Activated CD8-positive, alpha-beta memory T cell treated with anti-CD3 and anti-CD28 coated beads for 4 hours (primary cell): ENCODE results near the gene PLA2G4D.

ENCODE experiments used
- DNase-seq, 2 donors: peaks; one replicate each; pipeline ENCODE4 v3.0.0-alpha.2; 2020; ENCODE audit warnings: low read depth in 2 of 2

The PLA2G4D gene

DNA sequence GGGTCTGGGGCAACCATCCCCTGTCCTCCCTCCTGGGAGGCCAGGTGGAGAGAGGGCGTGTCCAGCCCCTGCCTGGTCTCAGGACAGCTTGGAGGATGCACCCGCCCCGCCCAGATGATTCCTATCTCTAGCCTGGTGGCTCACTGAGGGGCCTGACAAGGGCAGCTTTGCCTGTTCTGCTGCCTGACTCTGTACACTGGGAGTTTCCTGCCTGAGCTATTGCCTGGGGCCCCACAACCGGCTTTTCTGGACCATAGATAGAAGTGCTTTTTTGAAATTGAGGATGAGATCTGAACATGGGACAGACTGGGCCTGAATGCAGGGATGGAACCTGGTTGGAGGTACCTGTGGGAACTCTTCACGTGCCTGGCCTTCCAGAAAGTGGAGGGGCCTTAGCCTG, 72.8 kb downstream of the PLA2G4D start:
- DNase-seq = no peak

DNA sequence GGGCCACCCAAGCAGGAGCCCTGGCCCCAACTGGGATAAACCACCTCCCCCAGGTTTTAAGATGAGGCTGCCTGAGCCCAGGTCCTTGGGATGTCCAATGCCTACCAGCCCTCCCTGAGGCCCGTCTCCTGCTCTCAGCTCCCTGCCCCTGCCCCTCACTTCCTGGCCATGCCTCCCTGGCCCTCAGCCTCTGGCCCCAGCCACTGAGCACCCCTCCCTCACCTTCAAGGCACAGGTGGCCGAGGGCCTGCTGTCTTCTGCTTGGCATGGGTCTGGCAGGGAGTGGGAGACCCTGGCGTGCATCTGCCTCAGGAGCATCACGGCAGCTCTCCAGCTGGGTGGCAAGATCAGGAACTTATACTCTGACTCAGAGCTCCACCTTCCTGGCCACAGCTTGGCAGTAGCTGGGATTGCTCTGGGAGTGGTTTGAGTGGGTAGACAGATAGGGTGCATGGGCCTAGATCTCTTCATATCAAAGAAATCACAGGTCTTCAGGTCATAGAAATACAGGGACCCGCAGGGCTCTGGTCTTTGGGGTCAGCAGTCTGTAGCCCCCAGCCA, 73.6 kb downstream of the PLA2G4D start, which contains the start of gene PLA2G4E:
TSS of gene PLA2G4E (minus strand) at position 330 of the 561 bp plus-strand sequence. CDS start at position 318, 12 bp downstream.
- no peak for DNase-seq

- no peak for DNase-seq
Measured at GRCh38 chr15:42018306-42019224, 75.8 kb downstream of the PLA2G4D start.
